ENCODE measurements around the gene RASA2. TPM values are rescaled to one million over a fixed set of nuclear protein-coding genes. Genes with fewer than 3 reads are reported as not detected.
A peak's percentile ranks its signal among the peaks of the same experiment; 100 is the strongest.
"Not testable (repeated sequence)": the region's sequence is repeated elsewhere in the genome, so short reads cannot be mapped to it uniquely, and the experiment has no call there.

RASA2 gene
- total RNA-seq, 1 donor from 2014 or later, result 42.3 TPM

GRCh38 chr3:141489203-141489602, 2.4 kb downstream of the RASA2 start:
- no peak for ATAC-seq (ENCODE audit: low read depth)

GRCh38 chr3:141491081-141491480, 4.3 kb downstream of the RASA2 start:
- intact Hi-C loops (cut with micrococcal nuclease), result no loop called here
- H3K27me3 Mint-ChIP-seq, result no peaks in the 10 kb centered on the region
- ATAC-seq (ENCODE audit: low read depth) (no peak), DNase-seq (no peak)
- CTCF ChIA-PET, result interaction anchor here (1.2 kb wide), 1 partner anchor 31 kb away, joined by 3 read pairs; no protein-coding TSS in a partner anchor
- H3K4me3 Mint-ChIP-seq, result no peak overlapping the region
- H3K36me3 Mint-ChIP-seq (ENCODE audit: low read depth), result peaks cover 20% of the 10 kb centered on the region
- POLR2A ChIA-PET, result interaction anchor here (0.8 kb wide), 1 partner anchor 31 kb away, joined by 3 read pairs; no protein-coding TSS in a partner anchor
- no peak overlapping the region for H3K27ac Mint-ChIP-seq
- peaks cover 2% of the 10 kb centered on the region for H3K9me3 Mint-ChIP-seq
- peaks cover 81% of the 10 kb centered on the region for H3K4me1 Mint-ChIP-seq
- TF ChIP-seq, protein P1, sequence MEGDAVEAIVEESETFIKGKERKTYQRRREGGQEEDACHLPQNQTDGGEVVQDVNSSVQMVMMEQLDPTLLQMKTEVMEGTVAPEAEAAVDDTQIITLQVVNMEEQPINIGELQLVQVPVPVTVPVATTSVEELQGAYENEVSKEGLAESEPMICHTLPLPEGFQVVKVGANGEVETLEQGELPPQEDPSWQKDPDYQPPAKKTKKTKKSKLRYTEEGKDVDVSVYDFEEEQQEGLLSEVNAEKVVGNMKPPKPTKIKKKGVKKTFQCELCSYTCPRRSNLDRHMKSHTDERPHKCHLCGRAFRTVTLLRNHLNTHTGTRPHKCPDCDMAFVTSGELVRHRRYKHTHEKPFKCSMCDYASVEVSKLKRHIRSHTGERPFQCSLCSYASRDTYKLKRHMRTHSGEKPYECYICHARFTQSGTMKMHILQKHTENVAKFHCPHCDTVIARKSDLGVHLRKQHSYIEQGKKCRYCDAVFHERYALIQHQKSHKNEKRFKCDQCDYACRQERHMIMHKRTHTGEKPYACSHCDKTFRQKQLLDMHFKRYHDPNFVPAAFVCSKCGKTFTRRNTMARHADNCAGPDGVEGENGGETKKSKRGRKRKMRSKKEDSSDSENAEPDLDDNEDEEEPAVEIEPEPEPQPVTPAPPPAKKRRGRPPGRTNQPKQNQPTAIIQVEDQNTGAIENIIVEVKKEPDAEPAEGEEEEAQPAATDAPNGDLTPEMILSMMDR (IDR thresholded peaks at IDR 0.05), result no peak

More at GRCh38 chr3:141489203-141489602, 2.4 kb downstream of the RASA2 start:
- Mint-ChIP-seq H3K36me3 (ENCODE audit: low read depth) (peaks cover 8% of the 10 kb centered on the region), H3K27me3 (no peaks in the 10 kb centered on the region), H3K4me1 (peaks cover 81% of the 10 kb centered on the region), H3K27ac (peak overlapping the region; percentile 19), H3K9me3 (no peaks in the 10 kb centered on the region), H3K4me3 (no peak overlapping the region)
- DNase-seq, result no peak
- ChIA-PET CTCF (no interaction called here), POLR2A (interaction anchor here (0.6 to 0.7 kb wide), 2 partner anchors 8 to 18 kb away, joined by 3 read pairs; no protein-coding TSS in a partner anchor)
- TF ChIP-seq, protein P1 (IDR thresholded peaks at IDR 0.05), result no peak
- intact Hi-C loops (cut with micrococcal nuclease), result loop anchor here (5.0 kb wide), 4 partner anchors 63 to 958 kb away; partner anchors contain the start of genes RNF7, SLC25A36 and XRN1

DNA sequence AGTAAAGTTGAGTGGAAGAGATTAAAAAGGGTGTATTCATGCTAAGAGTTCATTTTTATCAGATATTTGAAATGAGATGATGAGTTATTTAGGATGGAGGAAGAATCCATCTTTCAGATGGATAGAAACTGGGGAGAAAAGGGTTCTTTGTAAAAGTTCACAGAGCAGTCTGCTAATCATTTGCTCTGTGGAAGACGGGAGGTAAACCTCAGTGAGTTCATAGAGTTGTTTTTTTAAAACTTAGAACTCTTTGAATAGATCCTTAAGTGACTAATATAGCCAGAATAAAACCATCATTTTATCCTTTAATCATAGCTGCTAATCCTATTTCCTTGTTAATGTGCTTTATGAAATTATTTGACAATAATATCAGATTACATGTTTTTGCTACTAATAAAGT, 5.1 kb downstream of the RASA2 start:
- POLR2A ChIA-PET, result no interaction called here
- DNase-seq, result no peak

GRCh38 chr3:141493184-141493583, 6.4 kb downstream of the RASA2 start:
- TF ChIP-seq, protein P1 (IDR thresholded peaks at IDR 0.05), result no peak
- Mint-ChIP-seq H3K9me3 (peaks cover 2% of the 10 kb centered on the region), H3K4me3 (no peak overlapping the region), H3K27me3 (no peaks in the 10 kb centered on the region), H3K27ac (no peak overlapping the region), H3K4me1 (peaks cover 77% of the 10 kb centered on the region), H3K36me3 (ENCODE audit: low read depth) (peaks cover 17% of the 10 kb centered on the region)
- DNase-seq, result no peak
- ChIA-PET CTCF (interaction anchor here (0.7 to 1.5 kb wide), 2 partner anchors 68 kb away, joined by 3 read pairs; no protein-coding TSS in a partner anchor), POLR2A (interaction anchor here (1.0 kb wide), 1 partner anchor 60 kb away, joined by 3 read pairs; no protein-coding TSS in a partner anchor)
- intact Hi-C loops (cut with micrococcal nuclease), result no loop called here
- ATAC-seq (ENCODE audit: low read depth), result no peak

More for the DNA sequence above, 5.1 kb downstream of the RASA2 start:
- no peak overlapping the region for H3K4me3 Mint-ChIP-seq
- peaks cover 2% of the 10 kb centered on the region for H3K9me3 Mint-ChIP-seq
- CTCF ChIA-PET, result interaction anchor here (1.2 kb wide), 1 partner anchor 32 kb away, joined by 3 read pairs; no protein-coding TSS in a partner anchor
- peaks cover 78% of the 10 kb centered on the region for H3K4me1 Mint-ChIP-seq
- H3K27ac Mint-ChIP-seq, result no peak overlapping the region
- intact Hi-C loops (cut with micrococcal nuclease), result no loop called here
- no peak for ATAC-seq (ENCODE audit: low read depth)
- H3K36me3 Mint-ChIP-seq (ENCODE audit: low read depth), result peaks cover 22% of the 10 kb centered on the region
- H3K27me3 Mint-ChIP-seq, result no peaks in the 10 kb centered on the region
- TF ChIP-seq, protein P1 (IDR thresholded peaks at IDR 0.05), result no peak

- ATAC-seq (ENCODE audit: low read depth); intact Hi-C loops (cut with micrococcal nuclease); H3K4me3 Mint-ChIP-seq; H3K9me3 Mint-ChIP-seq; H3K27me3 Mint-ChIP-seq; CTCF ChIA-PET; DNase-seq: not testable (repeated sequence)
- peaks cover 17% of the 10 kb centered on the region for H3K36me3 Mint-ChIP-seq (ENCODE audit: low read depth)
- H3K27ac Mint-ChIP-seq, result peak overlapping the region; percentile 50
- peaks cover 72% of the 10 kb centered on the region for H3K4me1 Mint-ChIP-seq
- POLR2A ChIA-PET, result interaction anchor here (0.6 to 1.0 kb wide), 4 partner anchors 8 to 395 kb away, joined by 3 to 14 read pairs (median 4); no protein-coding TSS in a partner anchor
Observed at GRCh38 chr3:141497589-141497988, 10.8 kb downstream of the RASA2 start.
